GM03348 (cell line): ENCODE results near the gene SLC10A7.
A peak's percentile ranks its signal among the peaks of the same experiment; 100 is the strongest.

Experiments
- DNase-seq: peaks from one replicate; pipeline ENCODE4 v3.0.0; 2012; ENCODE audit warnings: low spot score

Gene SLC10A7

DNA sequence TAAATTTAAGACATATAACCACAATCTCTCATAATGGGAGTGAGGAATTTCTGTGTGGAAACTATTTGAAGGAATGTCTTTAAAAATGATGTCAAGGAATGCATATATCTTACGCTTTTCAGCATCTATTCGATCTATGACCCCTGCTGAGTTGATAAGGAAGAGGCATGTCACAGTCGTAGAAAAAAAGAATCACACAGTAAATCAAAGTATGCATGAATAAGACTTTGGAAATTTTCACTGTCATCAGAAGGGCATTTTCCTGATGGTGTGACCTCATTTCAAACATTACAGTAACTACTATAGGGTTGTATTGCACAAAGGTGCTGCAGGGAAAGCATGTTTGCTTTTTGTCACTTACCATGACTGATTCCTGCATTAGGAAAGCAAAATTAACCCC lies 265.9 kb downstream of the SLC10A7 start:
- peak; percentile 44 for DNase-seq

DNA sequence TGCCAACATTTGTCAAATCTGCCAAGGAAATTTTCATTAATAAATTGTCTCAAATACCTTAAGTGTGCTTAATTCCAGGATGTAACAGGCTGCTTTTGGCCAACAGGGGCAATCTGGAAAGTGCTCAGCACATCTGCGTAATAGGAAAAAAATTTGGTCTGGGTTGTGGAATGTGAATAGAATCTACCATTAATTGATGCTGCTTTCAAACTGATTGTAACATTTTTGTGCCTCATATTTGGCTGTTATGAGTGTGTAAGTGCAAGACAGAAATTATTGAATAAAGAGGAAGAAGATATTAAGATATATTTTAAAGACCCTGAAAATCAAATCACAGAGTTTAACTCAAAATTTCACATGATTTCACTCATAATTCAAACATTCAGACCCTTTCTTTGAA lies 266.3 kb downstream of the SLC10A7 start:
- DNase-seq = peak; percentile 68

DNA sequence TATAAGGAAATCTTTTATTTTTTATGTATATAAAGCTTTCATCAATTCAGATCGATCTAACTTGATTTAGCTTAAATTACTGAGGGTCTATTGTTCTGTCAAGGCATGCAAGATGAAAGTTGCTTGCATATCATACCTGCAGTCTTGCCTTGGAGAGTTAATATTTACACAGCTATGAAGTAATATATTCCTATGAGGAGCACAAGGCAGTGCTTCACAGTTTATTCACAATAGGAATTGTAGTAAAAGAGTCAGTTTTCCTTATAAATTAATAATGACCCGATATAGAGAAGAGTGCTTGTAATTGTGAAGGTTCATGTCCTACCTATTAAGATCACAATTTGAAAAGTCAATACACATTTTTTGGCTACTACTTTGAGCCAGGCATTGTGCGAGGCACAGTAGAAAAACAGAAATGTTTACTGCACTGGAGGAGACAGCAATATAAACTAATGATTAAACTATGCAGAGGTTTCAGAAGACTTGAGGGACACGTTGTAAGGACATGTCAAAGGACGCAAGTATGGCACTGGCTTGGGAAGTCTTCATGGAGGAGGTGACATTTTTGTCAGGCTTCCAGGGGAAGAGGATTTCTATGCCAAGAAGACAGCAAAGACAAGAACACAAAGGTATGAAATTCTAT lies 268.6 kb downstream of the SLC10A7 start:
- no peak for DNase-seq

DNA sequence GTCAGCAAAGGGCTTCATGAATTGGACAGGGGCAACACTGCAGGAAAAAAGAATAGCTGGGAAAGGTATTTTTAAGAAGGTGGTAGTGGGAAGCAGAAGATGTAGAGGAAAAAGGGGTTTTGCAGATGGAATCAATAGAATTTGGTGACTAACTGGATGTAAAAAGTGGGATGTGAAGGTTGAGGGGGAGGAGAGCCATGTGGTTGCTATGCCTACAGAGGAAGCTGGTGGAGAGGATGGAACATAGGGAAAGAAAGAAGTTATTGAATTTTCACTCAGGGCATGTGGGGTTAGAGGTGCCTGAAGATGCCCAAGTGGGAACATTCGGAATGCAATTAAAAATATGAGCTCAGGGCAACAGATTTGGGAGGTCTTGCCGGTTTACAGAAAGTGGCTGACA lies 274.4 kb downstream of the SLC10A7 start:
- no peak for DNase-seq

DNA sequence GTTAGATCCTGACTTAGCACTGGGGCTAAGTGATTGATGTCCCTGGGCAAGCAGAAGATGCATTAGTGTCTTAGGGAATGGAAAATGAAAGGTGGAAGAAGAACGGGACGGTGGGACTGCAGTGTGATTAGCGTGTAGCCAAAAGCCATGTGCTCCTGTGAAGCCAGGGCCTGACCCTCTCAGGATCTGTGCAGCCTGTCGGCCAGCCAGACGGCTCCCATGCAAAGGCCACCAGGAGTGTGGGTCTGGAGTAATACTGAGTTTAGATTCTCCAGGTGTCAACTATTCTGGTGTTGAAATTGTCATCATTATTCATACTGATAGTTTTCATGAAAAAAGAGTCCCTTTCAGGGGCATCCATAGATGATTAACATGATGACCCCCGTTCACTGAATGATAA lies 275.4 kb downstream of the SLC10A7 start:
- DNase-seq = no peak

DNA sequence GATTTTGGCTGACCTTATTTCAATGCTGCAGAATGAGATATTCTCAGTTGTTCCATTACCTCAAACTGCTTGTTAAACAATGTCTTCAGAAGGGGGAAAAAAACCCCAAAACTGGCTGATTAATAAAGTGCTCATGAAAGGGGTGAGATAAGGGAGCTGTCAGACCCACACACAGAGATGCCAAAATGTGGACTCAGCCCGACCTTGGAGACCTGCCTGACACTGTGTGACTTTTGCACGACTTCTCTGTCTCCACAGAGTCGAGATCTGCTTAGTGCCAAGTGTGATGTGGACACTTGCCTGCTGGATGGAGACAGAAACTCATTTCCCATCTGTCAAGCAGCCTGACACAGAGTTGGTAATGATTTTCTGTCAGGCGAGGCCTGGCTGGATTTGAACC lies 275.9 kb downstream of the SLC10A7 start:
- DNase-seq = no peak

DNA sequence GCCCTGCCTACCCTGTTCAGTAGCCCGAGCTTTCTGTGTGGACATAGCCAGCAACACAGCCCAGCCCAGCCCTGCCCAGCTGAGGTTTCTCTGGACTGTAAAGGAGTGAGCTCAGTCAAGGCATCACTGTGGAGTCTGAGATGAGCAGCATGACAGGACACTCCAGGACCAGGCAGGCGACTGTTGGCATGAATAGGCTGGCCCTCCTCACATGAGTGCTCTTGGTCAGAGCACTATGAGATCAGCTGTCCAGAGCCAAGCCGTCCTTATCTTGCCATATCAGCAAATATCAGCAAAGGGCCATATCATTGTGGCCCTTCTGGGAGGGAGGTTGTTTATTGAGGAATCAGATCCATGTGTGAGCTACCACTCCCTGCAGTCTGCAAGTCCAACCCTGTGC lies 276.5 kb downstream of the SLC10A7 start:
- DNase-seq = peak; percentile 29

DNA sequence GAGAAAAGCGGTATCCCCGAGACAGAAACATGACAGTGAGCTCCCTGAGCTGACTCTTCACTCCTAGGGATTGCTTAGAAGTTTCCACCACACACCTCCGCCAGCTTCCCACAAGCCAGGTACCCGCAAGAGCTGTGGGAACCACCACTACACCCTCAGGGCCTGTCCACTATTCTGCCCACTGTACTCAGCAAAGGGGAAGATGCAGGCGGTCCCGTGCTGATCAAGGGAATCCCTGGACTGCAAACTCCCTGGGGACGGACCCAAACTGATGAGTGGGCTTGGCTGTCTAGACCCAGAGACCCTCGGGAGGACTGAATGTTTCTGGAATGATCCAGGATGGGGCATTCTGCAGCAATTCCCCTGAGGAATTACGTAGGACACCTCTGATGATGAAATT lies 277.2 kb downstream of the SLC10A7 start:
- no peak for DNase-seq

DNA sequence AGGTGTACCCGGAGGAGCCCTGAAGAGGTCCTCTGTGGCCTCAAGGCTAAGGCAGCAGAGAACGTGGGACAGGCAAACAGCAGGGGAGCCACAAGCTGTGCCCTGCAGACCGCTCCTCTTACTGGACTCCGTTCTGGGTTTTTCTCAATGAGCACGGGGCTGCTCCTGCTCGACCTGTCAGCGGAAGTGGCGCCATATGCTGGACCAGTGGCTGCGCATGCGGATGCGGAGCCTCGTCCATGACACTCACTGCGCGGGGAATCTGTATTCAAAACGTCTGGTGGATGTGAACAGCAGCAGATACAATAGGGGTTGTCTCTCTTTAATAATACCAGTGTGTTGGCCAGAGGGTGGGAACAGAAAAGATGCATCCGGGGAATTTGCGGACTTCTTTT lies 277.9 kb downstream of the SLC10A7 start:
- no peak for DNase-seq

DNA sequence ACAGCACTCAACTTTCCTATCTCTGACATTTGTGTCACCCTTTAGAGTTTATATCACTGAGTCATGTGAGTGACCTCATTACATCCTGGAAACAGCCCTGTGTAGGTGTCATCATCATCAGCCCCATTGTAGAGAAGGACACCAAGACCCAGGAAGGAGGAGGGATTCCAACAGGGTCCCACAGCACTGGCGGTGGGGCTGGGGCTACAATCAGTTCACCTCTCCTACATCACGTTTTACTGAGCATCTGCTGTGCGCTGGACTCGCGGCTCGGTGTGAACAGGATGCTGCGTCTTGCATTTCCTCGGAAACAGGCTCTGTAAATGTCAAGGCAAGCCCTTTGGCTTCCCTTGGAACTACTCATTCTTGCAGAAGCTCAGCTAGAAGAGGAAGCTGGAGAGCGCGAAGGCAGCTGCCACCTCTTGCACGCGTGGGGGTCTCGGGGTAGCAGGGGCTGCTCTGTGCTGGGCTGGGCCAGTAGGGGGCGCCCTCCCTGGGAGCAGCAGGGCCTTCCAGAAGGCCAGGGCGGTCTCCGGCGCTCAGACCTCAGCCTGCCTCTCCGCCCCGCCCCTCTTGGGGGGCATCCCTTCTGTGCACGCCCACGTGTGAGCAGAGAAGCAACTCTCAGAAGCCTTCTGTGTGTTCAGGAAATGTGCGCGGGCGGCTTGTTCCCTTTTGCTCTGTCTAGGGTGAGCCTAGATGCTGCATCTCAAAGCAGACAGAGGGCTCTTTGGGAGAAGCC lies 278.4 kb downstream of the SLC10A7 start:
- no peak for DNase-seq

DNA sequence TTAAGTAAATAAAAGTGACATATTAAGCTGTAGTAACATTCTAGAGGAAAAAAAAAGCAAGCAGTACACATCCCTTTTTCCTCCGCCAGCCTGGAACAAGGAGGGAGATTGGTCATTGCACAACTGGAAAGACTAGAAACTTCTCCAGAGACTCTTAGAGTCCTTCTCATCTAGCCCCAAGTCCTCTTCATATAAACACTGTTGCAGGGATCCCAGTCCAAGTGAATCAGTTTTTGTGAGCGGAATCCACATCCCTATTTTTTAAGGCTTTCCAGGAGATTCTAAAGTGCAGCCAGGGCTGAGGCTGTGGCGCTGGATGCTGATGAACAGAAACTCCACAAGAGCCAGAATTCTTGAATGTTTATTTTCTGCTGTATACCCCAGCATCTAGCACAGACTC lies 283.6 kb downstream of the SLC10A7 start:
- no peak for DNase-seq

DNA sequence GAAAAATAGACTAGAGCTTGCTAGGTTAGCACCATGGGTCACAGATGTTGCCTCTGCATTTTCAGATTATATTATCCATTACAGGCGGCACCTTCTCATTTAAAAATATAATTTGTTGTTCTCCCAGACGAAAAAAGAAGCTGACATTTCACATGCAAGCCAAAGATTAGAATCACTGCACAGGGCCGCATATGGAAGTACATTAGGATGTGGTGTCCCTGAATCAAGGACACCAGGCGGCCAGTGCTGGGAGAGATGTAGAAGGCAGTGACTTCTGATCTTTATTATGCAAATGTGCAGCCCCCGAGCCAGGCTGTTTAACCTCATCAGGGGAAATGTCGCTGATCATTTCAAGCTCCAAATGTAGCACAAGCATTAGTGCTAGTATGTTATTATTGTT lies 284.6 kb downstream of the SLC10A7 start:
- no peak for DNase-seq

DNA sequence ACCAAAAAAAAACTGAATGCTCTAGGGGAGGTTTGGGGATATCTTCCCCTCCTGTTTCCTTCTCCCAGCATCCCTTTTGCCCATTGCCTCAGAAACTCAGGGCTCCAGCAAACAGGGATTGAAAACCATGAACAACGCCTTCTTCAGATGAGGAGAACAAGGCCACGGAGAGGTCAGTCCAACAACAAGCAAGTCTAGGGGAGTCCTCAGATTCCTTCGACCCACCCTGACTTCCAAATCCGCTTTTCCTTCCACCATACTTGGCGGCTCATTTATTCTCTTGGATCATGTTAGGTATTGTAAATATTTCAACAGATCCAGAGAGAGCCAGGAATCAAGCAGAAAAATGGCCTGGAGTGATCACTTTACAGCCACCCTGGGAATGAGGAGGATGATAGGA lies 285.5 kb downstream of the SLC10A7 start:
- DNase-seq = no peak

DNA sequence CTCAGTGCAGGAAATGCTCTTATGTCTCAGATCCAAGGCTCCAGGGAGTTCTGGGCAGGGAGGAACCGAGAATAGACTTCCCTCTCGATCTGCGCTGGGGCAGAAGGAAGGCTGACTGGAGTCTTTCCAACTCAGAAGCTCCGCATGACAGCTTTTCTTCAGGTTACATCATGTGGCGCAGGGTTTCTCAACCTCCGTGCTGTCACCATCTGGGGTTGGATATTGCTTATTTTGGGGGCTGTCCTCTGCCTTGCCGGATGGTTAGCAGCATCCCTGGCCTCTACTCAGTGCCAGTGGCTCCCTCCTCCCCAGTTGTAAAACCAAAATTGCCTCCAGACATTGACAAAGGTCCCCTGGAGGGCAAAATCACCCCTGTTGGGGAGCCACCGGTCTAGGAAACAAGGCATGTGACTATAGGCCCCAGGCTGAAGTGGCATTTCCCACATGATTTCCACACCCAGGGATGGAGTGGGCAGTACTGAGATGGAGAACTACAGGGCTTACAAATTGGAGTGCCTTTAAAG lies 286.0 kb downstream of the SLC10A7 start:
- DNase-seq = no peak

DNA sequence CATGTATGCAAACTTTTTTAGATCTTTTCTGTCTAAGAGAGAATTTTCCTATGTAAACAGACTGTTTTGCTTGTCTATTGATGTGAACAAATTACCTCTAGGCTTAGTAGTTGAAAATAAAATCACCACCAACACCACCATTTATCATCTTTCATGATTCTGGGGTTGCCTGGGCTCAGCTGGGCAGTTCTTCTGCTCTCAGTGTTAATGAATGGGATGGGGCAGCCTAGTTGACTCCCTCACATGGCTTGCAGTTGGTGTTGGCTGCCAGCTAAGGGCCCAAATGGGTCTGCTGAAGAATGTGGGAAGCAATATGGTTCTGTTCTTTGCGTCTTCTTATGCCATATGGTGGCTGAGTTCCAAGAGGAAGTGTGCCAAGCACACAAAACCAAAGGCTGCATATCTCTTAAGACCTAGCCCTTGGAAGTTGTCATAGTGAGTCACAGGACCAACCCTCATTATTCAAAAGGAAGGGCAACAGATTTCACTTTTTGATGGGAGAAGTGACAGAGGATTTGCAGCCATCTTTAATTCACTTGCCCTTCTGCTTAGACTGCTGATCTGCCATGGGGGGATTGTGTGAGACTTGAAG lies 289.5 kb downstream of the SLC10A7 start:
- no peak for DNase-seq

DNA sequence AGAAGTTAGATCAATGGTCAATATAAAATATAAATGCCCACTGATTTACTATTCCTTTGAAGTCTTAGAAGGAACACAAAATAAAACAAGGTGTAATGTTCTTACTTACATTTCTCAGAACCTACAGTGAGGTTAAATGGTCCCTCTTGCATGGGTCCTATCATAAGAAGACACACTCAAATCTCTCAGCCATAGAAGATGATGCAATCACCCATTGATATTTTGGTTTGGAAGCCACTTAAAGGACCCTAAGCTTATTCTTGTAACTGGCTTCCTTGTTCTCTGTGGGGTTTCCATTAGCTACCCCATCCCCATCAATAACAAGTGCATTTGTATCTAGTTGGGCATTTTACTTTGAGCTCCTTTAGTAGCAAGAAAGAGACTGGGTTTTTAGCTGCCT lies 292.3 kb downstream of the SLC10A7 start:
- no peak for DNase-seq

DNA sequence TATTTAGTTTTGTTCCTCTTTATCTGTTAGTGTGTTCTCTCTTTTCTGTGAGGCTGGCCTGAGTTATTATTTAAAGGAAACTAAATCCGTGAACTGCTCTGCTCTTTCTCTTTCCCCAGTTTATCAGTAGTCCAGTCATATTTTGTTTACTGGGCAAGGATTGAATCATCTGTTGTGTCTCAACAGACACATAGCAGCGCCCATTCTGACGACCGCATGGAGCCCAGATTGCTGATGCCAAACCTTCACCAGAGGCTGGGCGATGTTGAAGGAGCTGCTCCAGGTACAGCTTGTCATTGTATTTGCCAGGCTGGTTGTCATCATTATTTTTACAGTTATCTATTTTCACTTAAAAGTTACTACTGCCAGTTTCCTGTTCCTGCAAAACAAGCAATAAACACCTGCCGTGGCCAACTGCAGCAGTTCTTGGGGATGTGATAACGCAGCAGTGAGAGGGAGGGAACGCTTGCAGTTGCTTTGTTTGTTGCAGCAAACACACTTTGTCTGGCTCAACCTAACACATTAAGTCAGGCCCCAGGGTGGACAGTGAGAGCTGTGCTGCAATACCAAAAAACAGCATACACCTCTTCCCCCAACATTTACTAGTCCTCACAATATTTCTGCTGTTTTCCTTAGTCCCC lies 297.3 kb downstream of the SLC10A7 start:
- no peak for DNase-seq

DNA sequence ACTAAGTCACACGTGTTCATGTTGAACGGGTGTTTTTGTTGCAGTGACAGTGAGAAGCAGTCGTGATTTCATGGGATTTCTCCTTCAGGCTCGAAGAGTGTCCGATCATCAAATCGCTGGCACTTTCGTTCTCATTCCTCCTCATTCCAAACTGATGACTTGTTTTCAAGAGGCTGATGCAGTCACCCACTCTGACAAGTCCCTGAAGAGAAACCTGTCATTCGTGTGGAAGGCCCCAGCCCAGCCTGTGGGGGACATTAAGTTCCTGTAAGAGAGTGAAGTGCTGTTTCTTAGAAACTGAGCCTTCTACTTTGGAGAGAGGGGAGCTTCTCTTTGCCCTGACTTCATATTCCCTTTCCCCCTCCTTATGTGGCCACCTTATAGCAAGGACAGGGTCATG lies 299.4 kb downstream of the SLC10A7 start:
- DNase-seq = peak; percentile 56

DNA sequence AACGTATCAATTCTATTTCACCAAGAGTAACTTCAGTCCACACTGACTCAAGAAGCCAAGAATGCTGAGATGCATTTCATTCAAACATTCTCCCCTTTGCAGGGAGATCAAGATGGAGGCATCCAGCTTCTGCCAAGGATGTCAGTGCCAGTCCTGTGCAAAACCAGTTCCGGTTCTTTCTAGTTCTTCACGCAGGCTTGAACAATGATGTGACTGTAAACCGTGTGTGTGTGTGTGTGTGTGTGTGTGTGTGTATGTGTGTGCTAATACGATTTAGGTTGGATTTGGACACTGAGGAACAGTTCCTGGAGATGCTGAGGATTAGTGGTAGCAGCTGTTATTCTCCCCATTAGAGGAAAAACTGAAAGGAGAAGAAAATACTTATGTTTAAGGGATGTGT lies 307.5 kb downstream of the SLC10A7 start, which contains the start of gene REELD1:
TSS of gene REELD1 (plus strand) at position 301 of the 400 bp plus-strand sequence. CDS start 2,415 bp downstream, outside the sequence.
- DNase-seq = no peak

DNA sequence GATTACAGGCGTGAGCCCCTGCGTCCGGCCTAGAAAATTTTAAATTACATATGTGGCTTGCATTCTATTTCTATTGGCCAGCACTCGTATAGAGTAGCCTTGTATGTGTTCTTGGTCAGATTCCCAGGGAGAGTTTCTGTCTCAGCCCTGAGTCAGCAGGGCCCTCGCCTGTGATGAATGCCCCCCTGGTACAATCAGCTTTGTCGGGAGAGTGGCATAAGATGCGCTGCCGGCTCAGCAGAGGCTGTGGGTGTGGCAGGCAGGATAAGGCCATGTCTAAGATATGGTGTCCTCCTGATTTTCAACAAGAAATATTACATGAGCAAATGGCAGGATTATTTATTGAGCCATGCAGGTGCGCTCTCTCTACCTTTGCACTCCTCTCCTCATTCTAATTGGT lies 309.0 kb downstream of the SLC10A7 start:
- no peak for DNase-seq

DNA sequence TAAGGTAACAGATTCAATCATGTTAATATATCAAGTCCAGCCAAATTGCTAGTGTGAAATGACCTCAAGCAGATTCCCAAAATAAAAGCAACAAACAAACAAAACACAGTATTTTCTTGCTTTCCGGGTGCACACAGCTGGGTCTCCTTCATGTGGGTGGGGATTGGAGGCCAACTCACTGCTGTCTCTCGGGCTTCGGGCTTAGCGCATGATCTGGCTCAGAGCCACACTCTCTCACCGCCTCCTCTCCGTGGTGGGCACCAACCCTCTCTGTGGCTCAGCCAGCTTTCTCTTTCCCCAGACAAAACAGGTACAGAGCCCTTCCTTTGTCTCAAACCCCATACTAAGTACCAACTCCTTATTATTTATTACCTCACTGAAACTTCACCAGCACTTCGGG lies 310.3 kb downstream of the SLC10A7 start:
- no peak for DNase-seq

DNA sequence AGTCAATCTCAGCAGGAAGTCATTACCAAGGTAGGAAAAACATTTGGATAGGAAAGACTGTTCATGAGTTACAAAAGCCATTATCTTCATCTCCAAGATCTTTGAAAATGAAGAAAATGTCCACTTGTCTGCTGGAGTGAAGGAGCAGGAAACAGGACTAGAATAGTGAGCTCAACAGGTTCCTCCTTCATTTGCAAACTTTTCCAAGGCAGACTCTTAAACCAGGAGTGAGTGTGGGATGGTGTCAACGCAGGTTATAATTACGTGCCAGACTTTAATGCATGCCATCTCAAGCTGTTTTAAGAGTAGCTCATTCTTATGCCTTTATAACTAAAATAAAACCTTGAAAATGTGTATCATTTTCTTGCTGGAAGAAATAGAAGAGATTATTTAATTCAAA lies 310.9 kb downstream of the SLC10A7 start:
- DNase-seq = no peak

DNA sequence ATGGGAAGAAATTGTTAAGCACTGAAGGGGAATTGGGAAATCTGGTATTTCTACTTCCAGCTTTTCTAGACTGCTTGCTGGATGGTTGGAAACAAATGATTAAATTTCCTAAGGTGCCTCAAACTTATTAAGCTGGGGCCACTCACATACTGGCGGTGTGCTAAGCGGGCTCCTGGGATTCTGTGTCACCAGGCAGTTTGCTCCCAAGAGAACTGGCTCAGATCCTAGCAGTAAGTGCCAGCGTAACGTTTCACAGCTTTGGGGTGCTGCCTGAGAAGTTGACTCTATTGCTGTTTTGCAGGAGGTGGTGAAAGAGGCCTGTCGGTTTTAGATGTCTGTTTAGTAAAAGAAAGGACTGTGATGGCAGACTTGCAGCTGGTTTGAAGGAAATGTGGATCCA lies 314.3 kb downstream of the SLC10A7 start:
- no peak for DNase-seq
